DOHH2 (cell line): Measurements from ENCODE around the gene OSTF1.

Experiments
- H3F3A ChIP-seq: fragments of 200-600 bp; sonication (generic), shearing (Covaris generic); 2 replicates; pipeline ENCODE4 v1.6.0; 2016; ENCODE audit warnings: antibody characterized with exemption, mild to moderate bottlenecking; ENCODE audit not compliant: control insufficient read depth, insufficient read depth
- H3K27ac ChIP-seq: fragments of 200-600 bp; sonication (generic); 2 replicates; pipeline ENCODE4 v1.5.1; 2014; ENCODE audit warnings: low read depth, mild to moderate bottlenecking, low read length, moderate library complexity
- H3K27me3 ChIP-seq: fragments of 200-600 bp; sonication (generic); 2 replicates; pipeline ENCODE4 v1.6.1; 2014; ENCODE audit warnings: mild to moderate bottlenecking, low read length, mixed read lengths; ENCODE audit not compliant: control insufficient read depth
- H3K36me3 ChIP-seq: fragments of 200-600 bp; sonication (generic); 2 replicates; pipeline ENCODE4 v1.6.1; 2014; ENCODE audit warnings: mild to moderate bottlenecking, low read length, moderate library complexity, mixed read lengths; ENCODE audit not compliant: control insufficient read depth
- H3K4me1 ChIP-seq: fragments of 200-600 bp; sonication (generic); 2 replicates; pipeline ENCODE4 v1.6.1; 2014; ENCODE audit warnings: mild to moderate bottlenecking, low read length, mixed read lengths; ENCODE audit not compliant: control insufficient read depth
- H3K4me2 ChIP-seq: fragments of 200-600 bp; sonication (generic); 2 replicates; pipeline ENCODE4 v1.6.0; 2014; ENCODE audit warnings: mild to moderate bottlenecking, low read length, moderate library complexity
- H3K4me3 ChIP-seq: fragments of 200-600 bp; sonication (generic); 2 replicates; pipeline ENCODE4 v1.5.1; 2014; ENCODE audit warnings: mild to moderate bottlenecking, low read length, mixed read lengths
- H3K79me2 ChIP-seq: fragments of 200-600 bp; sonication (generic); 2 replicates; pipeline ENCODE4 v1.6.1; 2014; ENCODE audit warnings: mild to moderate bottlenecking, low read length, mixed read lengths; ENCODE audit not compliant: control insufficient read depth
- H3K9me2 ChIP-seq: fragments of 200-600 bp; sonication (generic); replicated peaks from 2 replicates; pipeline ENCODE4 v1.6.1; 2014; ENCODE audit warnings: mild to moderate bottlenecking, low read length, mixed read lengths; ENCODE audit not compliant: control insufficient read depth
- H3K9me3 ChIP-seq: fragments of 200-600 bp; sonication (generic); 2 replicates; pipeline ENCODE4 v1.6.1; 2014; ENCODE audit warnings: antibody characterized with exemption, low read length, mixed read lengths; ENCODE audit not compliant: control insufficient read depth, insufficient read depth
- H4K20me1 ChIP-seq: fragments of 200-600 bp; sonication (generic); 2 replicates; pipeline ENCODE4 v1.6.0; 2014; ENCODE audit warnings: low read depth, mild to moderate bottlenecking, antibody characterized with exemption, low read length, moderate library complexity; ENCODE audit not compliant: control insufficient read depth, insufficient read depth
- EZH2phosphoT487 ChIP-seq: fragments of 200-600 bp; sonication (generic); IDR thresholded peaks from 2 replicates; pipeline ENCODE4 v1.6.1; 2017; ENCODE audit warnings: borderline replicate concordance, mild to moderate bottlenecking, antibody characterized with exemption, low read length, moderate library complexity, mixed read lengths
- TF ChIP-seq, protein P1 (sequence below): fragments of 200-600 bp; sonication (generic); IDR thresholded peaks from one replicate; pipeline ENCODE4 v1.5.1; 2014; ENCODE audit warnings: antibody characterized with exemption, mild to moderate bottlenecking, low read depth, low read length; ENCODE audit not compliant: poor library complexity, severe bottlenecking

The OSTF1 gene

DNA sequence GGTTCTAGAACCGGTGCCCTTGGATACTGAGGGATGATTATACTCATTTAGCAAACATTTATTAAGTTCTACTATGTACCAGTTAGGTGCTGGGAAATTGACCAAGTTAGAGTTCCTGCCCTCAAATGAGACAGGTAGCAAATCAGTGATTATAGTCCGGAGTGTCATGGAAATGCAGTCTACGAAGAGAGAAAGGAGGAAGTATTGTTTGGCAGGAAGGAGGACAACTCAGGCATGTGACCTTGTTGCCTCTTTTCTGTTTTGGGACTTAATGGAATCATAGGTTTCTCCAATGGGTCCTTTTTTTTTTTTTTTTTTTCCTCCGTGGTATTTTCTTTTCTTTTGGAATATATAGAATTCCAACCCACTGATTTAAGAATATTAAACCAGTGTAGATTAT, 28.0 kb downstream of the OSTF1 start:
- no peaks in the 10 kb centered on the region for H3K27me3 ChIP-seq
- no peak overlapping the region for H3K27ac ChIP-seq
- no peaks in the 10 kb centered on the region for H3F3A ChIP-seq
- H3K4me2 ChIP-seq = no peak overlapping the region
- H3K4me1 ChIP-seq = no peaks in the 10 kb centered on the region
- TF ChIP-seq EZH2phosphoT487 = no peak
- TF ChIP-seq, protein P1, sequence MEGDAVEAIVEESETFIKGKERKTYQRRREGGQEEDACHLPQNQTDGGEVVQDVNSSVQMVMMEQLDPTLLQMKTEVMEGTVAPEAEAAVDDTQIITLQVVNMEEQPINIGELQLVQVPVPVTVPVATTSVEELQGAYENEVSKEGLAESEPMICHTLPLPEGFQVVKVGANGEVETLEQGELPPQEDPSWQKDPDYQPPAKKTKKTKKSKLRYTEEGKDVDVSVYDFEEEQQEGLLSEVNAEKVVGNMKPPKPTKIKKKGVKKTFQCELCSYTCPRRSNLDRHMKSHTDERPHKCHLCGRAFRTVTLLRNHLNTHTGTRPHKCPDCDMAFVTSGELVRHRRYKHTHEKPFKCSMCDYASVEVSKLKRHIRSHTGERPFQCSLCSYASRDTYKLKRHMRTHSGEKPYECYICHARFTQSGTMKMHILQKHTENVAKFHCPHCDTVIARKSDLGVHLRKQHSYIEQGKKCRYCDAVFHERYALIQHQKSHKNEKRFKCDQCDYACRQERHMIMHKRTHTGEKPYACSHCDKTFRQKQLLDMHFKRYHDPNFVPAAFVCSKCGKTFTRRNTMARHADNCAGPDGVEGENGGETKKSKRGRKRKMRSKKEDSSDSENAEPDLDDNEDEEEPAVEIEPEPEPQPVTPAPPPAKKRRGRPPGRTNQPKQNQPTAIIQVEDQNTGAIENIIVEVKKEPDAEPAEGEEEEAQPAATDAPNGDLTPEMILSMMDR = no peak
- no peak overlapping the region for H3K4me3 ChIP-seq
- H3K79me2 ChIP-seq = peaks cover 32% of the 10 kb centered on the region
- H4K20me1 ChIP-seq = no peaks in the 10 kb centered on the region
- H3K36me3 ChIP-seq = peaks cover 13% of the 10 kb centered on the region; the same call in 1 of the 2 replicates
- H3K9me2 ChIP-seq = no peaks in the 10 kb centered on the region
- no peaks in the 10 kb centered on the region for H3K9me3 ChIP-seq

DNA sequence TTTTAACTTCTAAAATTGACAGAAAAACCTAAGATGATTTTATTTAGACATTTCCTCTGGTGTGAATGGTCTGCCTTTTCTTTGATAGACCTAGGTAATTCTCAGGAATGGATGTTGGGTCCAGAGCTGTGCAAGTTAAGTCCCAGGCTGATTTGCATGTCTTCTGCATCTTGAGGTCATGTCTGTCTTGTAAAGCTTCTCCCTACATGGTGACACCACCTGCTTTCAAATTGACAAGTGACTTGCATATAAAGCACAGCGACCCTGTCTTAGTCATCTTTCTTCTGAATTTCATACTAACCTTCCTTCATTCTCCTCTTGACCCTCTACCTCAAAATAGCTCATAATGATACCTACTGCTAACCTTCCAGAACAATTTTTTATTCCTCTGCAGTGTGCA, 29.2 kb downstream of the OSTF1 start:
- Histone ChIP-seq H4K20me1 (no peaks in the 10 kb centered on the region), H3F3A (no peaks in the 10 kb centered on the region), H3K79me2 (peaks cover 25% of the 10 kb centered on the region), H3K36me3 (peaks cover 13% of the 10 kb centered on the region; the same call in 1 of the 2 replicates), H3K9me3 (no peaks in the 10 kb centered on the region), H3K27ac (no peak overlapping the region), H3K4me1 (no peaks in the 10 kb centered on the region), H3K4me3 (no peak overlapping the region), H3K9me2 (no peaks in the 10 kb centered on the region), H3K4me2 (no peak overlapping the region), H3K27me3 (no peaks in the 10 kb centered on the region)
- TF ChIP-seq, protein P1 = no peak
- TF ChIP-seq EZH2phosphoT487 = no peak

DNA sequence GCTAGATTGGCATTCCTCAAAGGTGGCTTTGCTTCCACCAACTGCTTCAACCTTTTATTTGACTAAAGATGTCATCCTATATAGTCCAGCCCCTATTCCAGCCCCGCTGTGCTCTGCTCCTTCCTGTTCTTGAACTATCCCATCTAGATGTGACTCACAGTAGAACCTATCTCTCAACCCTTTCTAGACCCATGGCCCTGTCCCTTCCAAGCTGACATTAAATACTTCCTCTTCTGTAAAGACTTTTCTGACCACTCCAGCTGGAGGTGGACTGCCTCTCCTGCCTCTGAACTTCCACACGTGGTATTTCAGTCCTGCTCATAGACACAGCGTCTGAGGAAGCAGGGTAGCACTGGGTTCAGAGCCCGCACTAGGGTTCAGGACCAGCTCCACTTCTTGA, 32.4 kb downstream of the OSTF1 start:
- Histone ChIP-seq H3K9me3 (no peaks in the 10 kb centered on the region), H3K27me3 (no peaks in the 10 kb centered on the region), H3K9me2 (no peaks in the 10 kb centered on the region), H3K79me2 (peaks cover 7% of the 10 kb centered on the region), H3F3A (no peaks in the 10 kb centered on the region), H3K36me3 (peaks cover 13% of the 10 kb centered on the region; the same call in 1 of the 2 replicates), H4K20me1 (no peaks in the 10 kb centered on the region), H3K27ac (no peak overlapping the region), H3K4me1 (no peaks in the 10 kb centered on the region), H3K4me2 (no peak overlapping the region), H3K4me3 (no peak overlapping the region)
- no peak for TF ChIP-seq EZH2phosphoT487
- TF ChIP-seq, protein P1 = no peak
